AG04450 (cell line): ENCODE data around the gene ZNF800. TPM values are rescaled to one million over a fixed set of nuclear protein-coding genes. Genes with fewer than 3 reads are reported as not detected.

Experiments used
- CTCF ChIA-PET: fragments of 300-600, 350-600 bp; formaldehyde crosslinking; extraction: SDS; loops from one replicate; lab custom pipeline; 2022; ENCODE audit warnings: antibody characterized with exemption, inconsistent platforms; lab: Charles Lee
- POLR2A ChIA-PET: fragments of 350-600 bp; formaldehyde crosslinking; extraction: SDS; loops from one replicate; lab custom pipeline; 2021; ENCODE audit warnings: antibody characterized with exemption, inconsistent platforms; lab: Yijun Ruan, JAX
- DNase-seq: peaks from one replicate; pipeline ENCODE4 v3.0.0-alpha.2; 2011; ENCODE audit warnings: low read depth, low spot score
- H3K27ac ChIP-seq: one replicate; pipeline ENCODE4 v1.5.1; 2012; ENCODE audit warnings: low read depth, low read length, control low read depth
- H3K27me3 ChIP-seq: one replicate; pipeline ENCODE4 v1.6.0; 2012; ENCODE audit warnings: low read length; ENCODE audit not compliant: control insufficient read depth, insufficient read depth
- H3K4me3 ChIP-seq: 2 replicates; pipeline ENCODE4 v1.5.1; 2011; ENCODE audit warnings: mild to moderate bottlenecking, low read depth, low read length, control low read depth
- H3K9me3 ChIP-seq: 2 replicates; pipeline ENCODE4 v1.5.1; 2012; ENCODE audit warnings: low read length; ENCODE audit not compliant: control insufficient read depth, insufficient read depth
- CTCF ChIP-seq: IDR thresholded peaks from 2 replicates; pipeline ENCODE4 v1.5.1; 2011; ENCODE audit warnings: low read depth, low read length, control low read depth, inconsistent platforms
- polyA plus RNA-seq: library from polyadenylated mRNA; depleted of rRNA; stranded (reverse); fragments of >200 nt; gene quantifications from 2 replicates; pipeline ENCODE4 v1.2.3, GENCODE V29; 2011

The ZNF800 gene
- polyA plus RNA-seq, 1 experiment, result 13.1 TPM

- H3K27ac ChIP-seq, result peak overlapping the region; percentile 86
- no peak for TF ChIP-seq CTCF
- no peaks in the 10 kb centered on the region; the same call in 1 of the 2 replicates for H3K9me3 ChIP-seq
- no peak for DNase-seq
- no peaks in the 10 kb centered on the region for H3K27me3 ChIP-seq
- POLR2A ChIA-PET, result interaction anchor here (0.8 to 1.3 kb wide), 3 partner anchors 24 to 186 kb away, joined by 3 to 4 read pairs (median 3); no protein-coding TSS in a partner anchor
- CTCF ChIA-PET, result interaction anchor here (1.5 kb wide), 1 partner anchor 55 kb away, joined by 4 read pairs; no protein-coding TSS in a partner anchor
- peak overlapping the region; percentile 87 for H3K4me3 ChIP-seq
Observed at GRCh38 chr7:127392182-127392565, 334 bp downstream of the ZNF800 start.

GRCh38 chr7:127391591-127392181, 822 bp downstream of the ZNF800 start:
- TF ChIP-seq CTCF, result no peak
- Histone ChIP-seq H3K9me3 (no peaks in the 10 kb centered on the region; the same call in 1 of the 2 replicates), H3K4me3 (peak overlapping the region; percentile 87), H3K27me3 (no peaks in the 10 kb centered on the region), H3K27ac (no peak overlapping the region)
- CTCF ChIA-PET, result interaction anchor here (1.7 kb wide), 1 partner anchor 44 kb away, joined by 13 read pairs; no protein-coding TSS in a partner anchor
- POLR2A ChIA-PET, result interaction anchor here (1.3 kb wide), 1 partner anchor 187 kb away, joined by 3 read pairs; no protein-coding TSS in a partner anchor
- no peak for DNase-seq

- peak overlapping the region; percentile 87 for H3K4me3 ChIP-seq
- no peak for DNase-seq
- H3K27me3 ChIP-seq, result no peaks in the 10 kb centered on the region
- TF ChIP-seq CTCF, result no peak
- no peaks in the 10 kb centered on the region; the same call in 1 of the 2 replicates for H3K9me3 ChIP-seq
- no peak overlapping the region for H3K27ac ChIP-seq
- ChIA-PET POLR2A (interaction anchor here (1.3 kb wide), 1 partner anchor 188 kb away, joined by 3 read pairs; no protein-coding TSS in a partner anchor), CTCF (interaction anchor here (1.7 kb wide), 1 partner anchor 43 kb away, joined by 13 read pairs; no protein-coding TSS in a partner anchor)
Observed at GRCh38 chr7:127390817-127391590, 1.5 kb downstream of the ZNF800 start.

GRCh38 chr7:127390186-127390816, 2.2 kb downstream of the ZNF800 start:
- Histone ChIP-seq H3K9me3 (no peaks in the 10 kb centered on the region; the same call in 1 of the 2 replicates), H3K27me3 (no peaks in the 10 kb centered on the region), H3K4me3 (no peak overlapping the region), H3K27ac (no peak overlapping the region)
- ChIA-PET POLR2A (no interaction called here), CTCF (interaction anchor here (0.9 to 1.7 kb wide), 2 partner anchors 42 to 124 kb away, joined by 3 to 13 read pairs; no protein-coding TSS in a partner anchor)
- TF ChIP-seq CTCF, result no peak
- no peak for DNase-seq
